ENCODE results near the gene CAPN1. TPM values are rescaled to one million over a fixed set of nuclear protein-coding genes. Genes with fewer than 3 reads are reported as not detected.

Gene CAPN1
- total RNA-seq, 1 experiment from 2014 or later = 175 TPM

DNA sequence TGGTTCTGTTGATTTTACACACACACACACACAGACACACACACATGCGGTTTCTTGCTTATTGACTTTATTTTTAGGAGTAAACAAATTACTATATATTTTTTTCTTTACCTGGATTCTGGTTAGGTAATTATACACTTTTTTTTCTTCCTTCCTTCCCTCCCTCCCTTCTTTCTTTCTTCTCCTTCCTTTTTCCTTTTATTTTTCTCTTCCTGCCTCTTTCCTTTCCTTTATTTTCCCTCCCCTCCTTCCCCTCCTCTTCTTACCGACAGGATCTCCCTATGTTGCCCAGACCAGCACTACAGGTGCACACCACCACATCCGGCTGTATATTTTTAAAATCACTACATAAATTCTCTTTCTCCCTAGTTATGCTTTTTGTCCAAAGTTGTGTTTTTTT, 14.8 kb upstream of the CAPN1 start:
- TF ChIP-seq, protein P1, sequence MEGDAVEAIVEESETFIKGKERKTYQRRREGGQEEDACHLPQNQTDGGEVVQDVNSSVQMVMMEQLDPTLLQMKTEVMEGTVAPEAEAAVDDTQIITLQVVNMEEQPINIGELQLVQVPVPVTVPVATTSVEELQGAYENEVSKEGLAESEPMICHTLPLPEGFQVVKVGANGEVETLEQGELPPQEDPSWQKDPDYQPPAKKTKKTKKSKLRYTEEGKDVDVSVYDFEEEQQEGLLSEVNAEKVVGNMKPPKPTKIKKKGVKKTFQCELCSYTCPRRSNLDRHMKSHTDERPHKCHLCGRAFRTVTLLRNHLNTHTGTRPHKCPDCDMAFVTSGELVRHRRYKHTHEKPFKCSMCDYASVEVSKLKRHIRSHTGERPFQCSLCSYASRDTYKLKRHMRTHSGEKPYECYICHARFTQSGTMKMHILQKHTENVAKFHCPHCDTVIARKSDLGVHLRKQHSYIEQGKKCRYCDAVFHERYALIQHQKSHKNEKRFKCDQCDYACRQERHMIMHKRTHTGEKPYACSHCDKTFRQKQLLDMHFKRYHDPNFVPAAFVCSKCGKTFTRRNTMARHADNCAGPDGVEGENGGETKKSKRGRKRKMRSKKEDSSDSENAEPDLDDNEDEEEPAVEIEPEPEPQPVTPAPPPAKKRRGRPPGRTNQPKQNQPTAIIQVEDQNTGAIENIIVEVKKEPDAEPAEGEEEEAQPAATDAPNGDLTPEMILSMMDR (conservative IDR thresholded peaks at IDR 0.05) = no peak
- Mint-ChIP-seq H3K9me3 (no peaks in the 10 kb centered on the region), H3K4me1 (peaks cover 7 to 15% of the 10 kb centered on the region in 2 experiments), H3K27ac (no peak overlapping the region), H3K36me3 (ENCODE audit: insufficient read depth in 1 of 3, low read depth in 3 of 3) (no peaks in the 10 kb centered on the region), H3K4me3 (no peak overlapping the region), H3K27me3 (ENCODE audit: low read depth) (no peaks in the 10 kb centered on the region; the same call in 1 of the 2 replicates)
- no peaks in the 10 kb centered on the region for H3K27me3 ChIP-seq (ENCODE audit: insufficient read depth, low read length)
- no peak overlapping the region for H3K9ac ChIP-seq (ENCODE audit: extremely low read depth, insufficient read length, low read length)
- no peak overlapping the region for H4K8ac ChIP-seq (replicated peaks; ENCODE audit: insufficient read length, low read depth, low read length)
- no peaks in the 10 kb centered on the region for H4K20me1 ChIP-seq (ENCODE audit: control insufficient read depth, insufficient read depth, insufficient read length)
- H2AFZ ChIP-seq (ENCODE audit: low read length) = no peak overlapping the region
- no peak overlapping the region for H3K4ac ChIP-seq (ENCODE audit: low read depth, low read length)
- no peak overlapping the region for H2BK120ac ChIP-seq (ENCODE audit: low read depth, low read length, poor library complexity, severe bottlenecking)
- no peak overlapping the region for H3K23ac ChIP-seq (ENCODE audit: insufficient read length, low read depth, low read length)
- no peak overlapping the region for H3K27ac ChIP-seq (ENCODE audit: insufficient read length, low read depth, low read length)
- H2BK15ac ChIP-seq (ENCODE audit: low read depth, low read length) = no peak overlapping the region
- DNase-seq = no peak
- H4K91ac ChIP-seq (ENCODE audit: insufficient read length, low read depth, low read length) = no peak overlapping the region
- no peak overlapping the region for H2BK12ac ChIP-seq (ENCODE audit: insufficient read length, low read depth, low read length)
- H3K56ac ChIP-seq (ENCODE audit: insufficient read length, low read depth, low read length) = no peak overlapping the region
- no peak overlapping the region for H4K5ac ChIP-seq (ENCODE audit: insufficient read length, low read depth, low read length)
- no peaks in the 10 kb centered on the region for H3K9me3 ChIP-seq (ENCODE audit: control insufficient read depth, low read depth, low read length)
- no peak overlapping the region for H3T11ph ChIP-seq (ENCODE audit: low read length)
- H2BK20ac ChIP-seq (ENCODE audit: low read depth, low read length, poor library complexity, severe bottlenecking) = no peak overlapping the region
- H3K18ac ChIP-seq (ENCODE audit: insufficient read length, low read depth, low read length) = no peak overlapping the region
- no peak overlapping the region for H2BK5ac ChIP-seq (ENCODE audit: insufficient read length, low read length)
- no peaks in the 10 kb centered on the region for H3K79me2 ChIP-seq (ENCODE audit: insufficient read depth, low read length)
- no peaks in the 10 kb centered on the region for H3K79me1 ChIP-seq (ENCODE audit: insufficient read depth, low read depth, low read length, poor library complexity, severe bottlenecking)
- H3K4me1 ChIP-seq (ENCODE audit: insufficient read depth, low read length) = no peaks in the 10 kb centered on the region; the same call in 1 of the 2 replicates
- no peak overlapping the region for H3K4me2 ChIP-seq (ENCODE audit: insufficient read depth, insufficient read length, low read length)
- no peak overlapping the region for H2AK5ac ChIP-seq (ENCODE audit: insufficient read length, low read length)
- no CpG with 5 or more reads among the region's 3 CpGs for WGBS (ENCODE audit: extremely low coverage, insufficient read length, low lambda C conversion rate)
- H3K14ac ChIP-seq (ENCODE audit: insufficient read depth, low read length) = no peak overlapping the region
- H3K23me2 ChIP-seq (ENCODE audit: insufficient read length, low read depth, low read length, poor library complexity, severe bottlenecking) = no peaks in the 10 kb centered on the region

All from H9 (cell line).